Ectodermal cell (in vitro differentiated cells): ENCODE results near the gene NOC2L.
"Not testable (repeated sequence)": the region's sequence is repeated elsewhere in the genome, so short reads cannot be mapped to it uniquely, and the experiment has no call there.

Experiments used
- H3K27ac ChIP-seq: 2 replicates; pipeline ENCODE4 v1.7.0; 2013; ENCODE audit warnings: mild to moderate bottlenecking, low read depth, low read length; ENCODE audit not compliant: insufficient read depth, poor library complexity, severe bottlenecking
- H3K27me3 ChIP-seq: 2 replicates; pipeline ENCODE4 v1.7.0; 2013; ENCODE audit warnings: mild to moderate bottlenecking, low read length; ENCODE audit not compliant: insufficient read depth, control insufficient read depth, poor library complexity, severe bottlenecking
- H3K36me3 ChIP-seq: one replicate; pipeline ENCODE4 v1.7.0; 2013; ENCODE audit warnings: low read length; ENCODE audit not compliant: control insufficient read depth, insufficient read depth
- H3K4me1 ChIP-seq: one replicate; pipeline ENCODE4 v1.7.0; 2013; ENCODE audit warnings: low read length; ENCODE audit not compliant: control insufficient read depth, insufficient read depth
- H3K4me3 ChIP-seq: 2 replicates; pipeline ENCODE4 v1.7.0; 2013; ENCODE audit warnings: low read depth, low read length, control low read depth; ENCODE audit not compliant: insufficient read depth
- H3K9me3 ChIP-seq: 2 replicates; pipeline ENCODE4 v1.7.0; 2013; ENCODE audit warnings: mild to moderate bottlenecking, low read length, moderate library complexity; ENCODE audit not compliant: control insufficient read depth
- WGBS, 2 experiments: methylation state at CpG; one replicate each; pipeline ENCODE4 v1.1.7; 2013; ENCODE audit warnings: missing lambda C conversion rate in 2 of 2; 5-methylcytosine and 5-hydroxymethylcytosine counted together

The NOC2L gene

DNA sequence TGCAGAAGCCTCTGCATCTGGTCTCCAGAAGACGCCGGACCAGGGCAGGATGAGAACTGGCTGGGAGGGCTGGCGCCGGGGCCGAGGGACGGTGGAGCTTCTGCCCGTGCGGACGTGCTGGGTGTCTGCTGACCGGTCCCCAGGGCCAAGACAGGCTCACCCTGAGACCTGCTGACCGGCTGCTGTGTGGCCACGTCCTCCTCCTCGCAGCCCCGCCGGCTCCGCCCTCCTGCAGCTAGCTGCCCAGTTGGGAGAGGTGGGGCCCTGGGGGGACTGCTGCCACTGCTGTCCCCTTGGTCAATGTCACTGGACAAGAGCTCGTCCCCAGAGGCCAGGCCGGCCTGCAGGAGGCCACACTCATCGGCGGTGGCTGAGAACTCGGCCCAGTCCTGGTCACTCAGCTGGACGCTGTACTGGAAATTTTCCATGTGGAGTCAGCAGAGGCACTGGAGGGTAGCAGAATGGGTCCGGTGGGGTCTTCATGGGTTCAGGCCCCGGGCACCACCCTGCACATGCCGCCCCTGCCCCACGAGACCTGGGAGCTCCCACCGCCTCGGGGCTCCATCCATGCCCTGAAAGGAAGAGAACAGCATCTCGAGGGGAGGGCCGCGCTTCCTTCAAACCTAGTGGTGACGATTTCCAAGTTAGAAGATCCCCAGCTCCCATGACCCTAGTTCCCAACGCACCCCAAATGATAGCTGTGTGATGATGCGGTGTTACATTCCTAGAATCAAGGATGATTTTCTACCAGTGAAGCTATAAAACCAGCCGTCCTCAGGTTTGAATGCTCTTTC is 21.7 kb upstream of the NOC2L start:
- WGBS, 2 experiments = 87 to 88% methylated on average over 35 of the region's 35 CpGs
- no peaks in the 10 kb centered on the region for H3K4me1 ChIP-seq
- no peaks in the 10 kb centered on the region for H3K36me3 ChIP-seq
- H3K27ac ChIP-seq = no peak overlapping the region
- H3K9me3 ChIP-seq = no peaks in the 10 kb centered on the region
- no peak overlapping the region for H3K4me3 ChIP-seq
- peaks cover 54% of the 10 kb centered on the region for H3K27me3 ChIP-seq

DNA sequence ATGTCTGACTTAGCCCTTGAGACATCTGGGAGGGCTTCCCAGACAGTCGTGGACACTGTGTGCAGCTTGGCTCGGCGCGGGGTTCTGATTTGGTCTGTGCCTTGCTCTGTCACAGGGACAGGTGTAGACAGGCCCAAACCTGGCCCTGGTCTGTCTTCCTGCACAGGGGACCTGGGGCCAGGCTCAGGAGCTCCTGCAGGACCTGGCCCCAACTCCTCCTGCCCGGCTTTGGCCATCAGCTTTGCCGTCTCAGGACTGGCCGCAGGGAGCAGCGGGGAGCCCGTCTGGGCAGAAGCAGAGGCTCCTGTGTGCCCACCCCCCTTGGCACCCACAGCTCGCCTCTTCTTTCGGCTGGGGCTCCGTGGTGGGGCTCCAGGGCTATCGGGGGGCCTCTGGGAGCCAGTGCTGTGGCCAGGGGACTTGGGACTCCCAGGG is 21.1 kb upstream of the NOC2L start:
- Histone ChIP-seq H3K9me3 (no peaks in the 10 kb centered on the region), H3K4me1 (no peaks in the 10 kb centered on the region), H3K36me3 (no peaks in the 10 kb centered on the region), H3K27ac (no peak overlapping the region), H3K27me3 (peaks cover 54% of the 10 kb centered on the region), H3K4me3 (no peak overlapping the region)
- WGBS, 2 experiments = 89% methylated on average over 13 of the region's 13 CpGs

- H3K27me3 ChIP-seq = peaks cover 54% of the 10 kb centered on the region
- H3K4me3 ChIP-seq = no peak overlapping the region
- H3K36me3 ChIP-seq = no peaks in the 10 kb centered on the region
- no peaks in the 10 kb centered on the region for H3K9me3 ChIP-seq
- no peak overlapping the region for H3K27ac ChIP-seq
- WGBS, 2 experiments = 93 to 94% methylated on average over 9 of the region's 9 CpGs
- no peaks in the 10 kb centered on the region for H3K4me1 ChIP-seq
These were observed 20.7 kb upstream of the NOC2L start for GRCh38 chr1:979744-980072.

DNA sequence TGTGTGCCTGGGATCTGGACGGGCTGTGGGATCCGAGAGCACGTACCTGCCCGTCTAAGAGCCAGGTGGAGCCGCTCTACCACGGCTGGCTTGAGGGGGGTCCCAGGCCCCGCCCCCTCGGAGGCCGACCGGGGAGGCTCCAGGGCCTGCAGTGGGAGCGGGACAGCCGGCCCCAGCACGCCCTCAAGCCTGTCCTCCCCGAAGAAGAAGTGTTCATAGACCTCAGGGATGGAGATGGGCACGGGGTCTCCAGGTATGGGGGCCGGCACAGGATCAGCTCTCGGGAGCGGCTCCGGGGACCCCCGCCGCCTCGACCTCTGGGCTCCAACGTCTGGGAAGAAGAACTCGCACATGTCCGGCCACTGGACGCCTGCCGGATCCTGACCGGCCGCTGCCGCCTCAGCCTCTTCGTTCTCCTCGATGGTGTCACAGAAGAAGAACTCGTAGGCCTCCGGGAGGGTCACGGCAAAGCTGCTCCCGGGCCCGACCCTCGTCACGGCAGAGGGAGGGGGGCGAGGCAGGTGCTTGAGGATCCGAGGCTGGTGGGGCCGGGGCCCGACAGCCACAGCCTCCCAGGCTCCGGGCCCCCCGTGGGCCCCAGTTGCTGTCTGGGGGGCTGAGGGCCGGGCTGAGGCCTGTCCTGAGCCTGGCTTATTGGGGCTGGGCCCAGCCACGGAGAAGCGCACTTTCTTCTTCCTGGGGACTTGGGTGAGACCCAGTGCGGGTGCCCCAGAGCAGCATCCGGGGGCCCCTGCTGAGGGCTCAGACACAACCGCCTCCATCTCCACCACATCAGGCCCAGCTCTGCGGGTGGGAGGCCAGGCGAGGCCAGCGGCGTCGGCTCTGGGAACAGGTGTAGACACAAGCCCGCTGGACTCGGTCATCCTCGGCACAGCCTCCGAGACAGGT is 20.0 kb upstream of the NOC2L start:
- WGBS, 2 experiments = 90% methylated on average over 60 of the region's 60 CpGs
- Histone ChIP-seq H3K27me3 (peaks cover 55% of the 10 kb centered on the region), H3K9me3 (no peaks in the 10 kb centered on the region), H3K4me3 (no peak overlapping the region), H3K4me1 (no peaks in the 10 kb centered on the region), H3K27ac (no peak overlapping the region), H3K36me3 (no peaks in the 10 kb centered on the region)

GRCh38 chr1:978069-978834 is 19.2 kb upstream of the NOC2L start:
- peaks cover 53% of the 10 kb centered on the region for H3K27me3 ChIP-seq
- no peak overlapping the region for H3K27ac ChIP-seq
- 90 to 91% methylated on average over 44 of the region's 44 CpGs for WGBS, 2 experiments
- H3K36me3 ChIP-seq = no peaks in the 10 kb centered on the region
- no peaks in the 10 kb centered on the region for H3K9me3 ChIP-seq
- H3K4me1 ChIP-seq = no peaks in the 10 kb centered on the region
- H3K4me3 ChIP-seq = no peak overlapping the region

- not testable (repeated sequence) for H3K36me3 ChIP-seq, H3K27ac ChIP-seq, H3K4me3 ChIP-seq, H3K9me3 ChIP-seq, H3K4me1 ChIP-seq
- peaks cover 46% of the 10 kb centered on the region for H3K27me3 ChIP-seq
- no CpG with 5 or more reads among the region's 39 CpGs for WGBS, 2 experiments
These were observed 17.7 kb upstream of the NOC2L start for GRCh38 chr1:976791-977190.

- no peaks in the 10 kb centered on the region for H3K9me3 ChIP-seq
- H3K4me1 ChIP-seq = no peaks in the 10 kb centered on the region
- no peak overlapping the region for H3K27ac ChIP-seq
- WGBS, 2 experiments = 20% methylated on average over 38 to 40 of the region's 40 CpGs
- H3K27me3 ChIP-seq = peaks cover 46% of the 10 kb centered on the region
- H3K4me3 ChIP-seq = no peak overlapping the region
- H3K36me3 ChIP-seq = no peaks in the 10 kb centered on the region
These were observed 17.0 kb upstream of the NOC2L start for GRCh38 chr1:975896-976683.

DNA sequence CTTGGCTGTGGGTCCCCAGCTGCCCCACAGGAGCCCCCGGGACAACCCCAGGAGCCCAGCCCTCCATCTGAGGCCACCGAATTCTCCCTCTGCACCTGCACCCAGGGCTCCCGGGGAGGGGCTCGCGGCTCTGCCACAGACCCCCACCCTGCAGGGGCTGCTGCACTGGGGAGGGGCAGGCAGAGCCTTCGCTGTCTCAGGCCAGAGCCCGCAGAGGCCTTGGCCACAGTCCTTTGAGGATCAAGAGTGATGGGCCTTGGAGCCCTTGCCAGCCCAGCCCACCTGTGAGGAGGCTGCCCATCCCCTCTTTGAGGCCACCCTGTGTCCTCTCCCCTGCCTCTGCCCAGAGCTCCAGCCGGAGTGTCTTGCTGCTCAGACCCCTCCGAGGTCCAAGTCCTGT is 16.3 kb upstream of the NOC2L start:
- peaks cover 49% of the 10 kb centered on the region for H3K27me3 ChIP-seq
- H3K27ac ChIP-seq = no peak overlapping the region
- no peaks in the 10 kb centered on the region for H3K4me1 ChIP-seq
- H3K9me3 ChIP-seq = no peaks in the 10 kb centered on the region
- no peak overlapping the region for H3K4me3 ChIP-seq
- H3K36me3 ChIP-seq = no peaks in the 10 kb centered on the region
- 80 to 81% methylated on average over 9 of the region's 9 CpGs for WGBS, 2 experiments

GRCh38 chr1:974687-975328 is 15.8 kb upstream of the NOC2L start:
- Histone ChIP-seq H3K4me1 (no peaks in the 10 kb centered on the region), H3K27ac (no peak overlapping the region), H3K4me3 (no peak overlapping the region), H3K36me3 (no peaks in the 10 kb centered on the region), H3K27me3 (peaks cover 54% of the 10 kb centered on the region), H3K9me3 (no peaks in the 10 kb centered on the region)
- WGBS, 2 experiments = 90% methylated on average over 17 of the region's 17 CpGs
